ENCODE data around the gene CTSA. TPM values are rescaled to one million over a fixed set of nuclear protein-coding genes. Genes with fewer than 3 reads are reported as not detected.

CTSA gene
- total RNA-seq, 1 donor from 2014 or later = 55.3 TPM

DNA sequence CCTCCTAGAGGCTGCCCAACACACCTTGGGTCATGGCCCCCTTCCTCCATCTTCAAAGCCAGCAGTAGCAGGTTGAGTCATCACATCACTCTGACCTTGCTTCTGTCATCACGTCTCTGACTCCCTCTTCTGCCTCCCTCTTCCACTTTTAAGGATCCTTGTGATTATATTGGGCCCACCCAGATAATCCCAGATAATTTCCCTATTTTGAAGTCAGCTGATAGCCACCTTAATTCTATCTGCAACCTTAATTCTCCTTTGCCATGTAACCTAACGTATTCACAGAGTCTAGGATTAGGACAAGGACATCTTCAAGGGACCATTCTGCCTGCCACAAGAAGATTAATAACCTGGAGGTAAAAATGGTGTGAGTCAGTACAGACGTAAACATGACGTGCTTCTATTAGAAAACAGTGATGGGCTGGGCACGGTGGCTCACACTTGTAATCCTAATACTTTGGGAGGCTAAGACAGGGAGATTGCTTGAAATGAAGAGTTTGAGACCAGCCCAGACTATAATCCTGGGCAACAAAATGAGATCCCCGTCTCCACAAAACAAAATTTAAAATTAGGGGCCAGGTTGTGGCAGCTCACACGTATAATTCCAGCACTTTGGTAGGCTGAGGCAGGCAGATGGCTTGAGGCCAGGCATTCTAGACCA is 30.4 kb upstream of the CTSA start:
- no peaks in the 10 kb centered on the region for H3K9me3 Mint-ChIP-seq
- no peak for TF ChIP-seq CTCF (conservative IDR thresholded peaks at IDR 0.05)
- H3K27ac Mint-ChIP-seq (ENCODE audit: unreplicated experiment) = peak overlapping the region; percentile 36
- no peak for DNase-seq (ENCODE audit: low read depth, low spot score)
- H3K27me3 Mint-ChIP-seq (ENCODE audit: low read depth) = no peaks in the 10 kb centered on the region
- H3K36me3 Mint-ChIP-seq (ENCODE audit: low read depth) = no peaks in the 10 kb centered on the region
- no peak overlapping the region for H3K4me3 Mint-ChIP-seq
- peaks cover 25% of the 10 kb centered on the region for H3K4me1 Mint-ChIP-seq

DNA sequence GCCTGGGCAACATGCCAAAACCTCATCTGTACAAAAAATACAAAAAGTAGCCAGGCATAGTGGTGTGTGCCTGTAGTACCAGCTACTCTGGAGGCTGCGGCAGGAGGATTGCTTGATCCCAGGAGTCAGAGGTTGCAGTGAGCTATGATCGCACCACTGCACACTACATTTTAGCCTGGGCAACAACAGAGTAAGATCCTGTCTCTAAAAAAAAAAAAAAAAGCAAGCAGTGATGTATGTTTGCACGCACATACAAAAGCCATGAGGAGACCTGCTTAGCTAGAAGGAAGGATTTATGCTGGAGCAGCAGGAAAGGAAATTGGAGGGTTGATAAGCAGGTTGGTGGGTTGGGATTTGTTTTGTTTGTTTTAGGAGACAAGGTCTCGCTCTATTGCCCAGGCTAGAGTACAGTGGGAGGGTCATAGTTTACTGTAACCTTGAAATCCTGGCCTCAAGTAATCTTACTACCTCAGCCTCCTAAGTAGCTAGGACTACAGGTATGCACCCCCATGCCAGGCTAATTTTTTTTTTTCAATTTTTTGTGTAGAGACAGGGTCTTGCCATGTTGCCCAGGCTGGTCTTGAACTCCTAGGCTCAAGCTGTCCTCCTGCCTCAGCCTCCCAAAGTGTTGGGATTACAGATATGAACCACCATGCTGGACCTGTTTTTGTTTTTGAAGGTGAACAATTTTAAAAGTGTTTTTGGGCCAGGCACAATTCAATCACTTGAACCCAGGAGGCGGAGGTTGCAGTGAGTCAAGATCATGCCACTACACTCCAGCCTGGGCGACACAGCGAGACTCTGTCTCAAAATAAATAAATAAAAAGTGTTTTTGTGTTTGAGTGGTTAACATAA is 29.7 kb upstream of the CTSA start:
- TF ChIP-seq CTCF (conservative IDR thresholded peaks at IDR 0.05) = no peak
- H3K36me3 Mint-ChIP-seq (ENCODE audit: low read depth) = no peaks in the 10 kb centered on the region
- DNase-seq (ENCODE audit: low read depth, low spot score) = no peak
- no peaks in the 10 kb centered on the region for H3K27me3 Mint-ChIP-seq (ENCODE audit: low read depth)
- peaks cover 24% of the 10 kb centered on the region for H3K4me1 Mint-ChIP-seq
- H3K4me3 Mint-ChIP-seq = no peak overlapping the region
- H3K9me3 Mint-ChIP-seq = no peaks in the 10 kb centered on the region
- peak overlapping the region; percentile 36 for H3K27ac Mint-ChIP-seq (ENCODE audit: unreplicated experiment)

DNA sequence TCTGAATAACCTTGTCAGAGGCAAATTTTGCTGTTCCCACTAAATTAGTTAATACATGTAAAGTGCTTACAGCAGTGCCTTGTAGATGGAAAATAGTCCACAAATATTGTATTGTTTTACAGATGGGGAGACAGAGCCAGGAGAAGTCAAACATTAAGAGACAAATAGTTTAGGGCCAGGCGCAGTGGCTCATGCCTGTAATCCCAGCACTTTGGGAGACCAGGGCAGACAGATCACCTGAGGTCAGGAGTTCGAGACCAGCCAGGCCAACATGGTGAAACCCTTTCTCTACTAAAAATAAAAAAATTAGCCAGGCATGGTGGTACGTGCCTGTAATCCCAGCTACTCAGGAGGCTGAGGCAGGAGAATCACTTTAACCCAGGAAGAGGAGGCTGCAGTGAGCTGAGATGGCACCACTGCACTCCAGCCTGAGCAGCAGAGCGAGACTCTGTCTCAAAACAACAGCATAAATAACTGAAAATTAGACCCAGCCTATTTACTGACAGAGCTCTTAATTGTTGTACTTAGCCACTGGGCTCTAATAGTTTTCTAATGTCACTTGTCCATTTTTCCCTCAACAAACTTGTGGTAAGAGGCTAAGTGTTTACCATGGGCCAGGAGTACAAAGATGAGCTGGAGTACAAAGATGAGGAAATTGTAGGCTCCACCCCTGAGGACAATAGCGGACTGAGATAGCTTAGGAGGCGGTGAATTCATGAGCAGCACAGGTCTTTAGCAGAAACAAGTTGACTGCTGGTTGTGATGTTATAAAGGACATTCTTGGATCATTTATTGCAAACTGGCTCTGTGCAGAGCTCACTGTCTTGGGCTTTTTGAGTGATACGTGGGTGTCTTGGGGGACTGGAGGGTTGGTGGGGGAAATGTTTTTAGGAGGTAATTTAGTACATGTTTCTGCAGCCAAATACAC is 27.3 kb upstream of the CTSA start:
- Mint-ChIP-seq H3K9me3 (no peaks in the 10 kb centered on the region), H3K27me3 (ENCODE audit: low read depth) (no peaks in the 10 kb centered on the region), H3K4me3 (no peak overlapping the region), H3K4me1 (peaks cover 4% of the 10 kb centered on the region), H3K27ac (ENCODE audit: unreplicated experiment) (no peak overlapping the region), H3K36me3 (ENCODE audit: low read depth) (no peaks in the 10 kb centered on the region)
- no peak for DNase-seq (ENCODE audit: low read depth, low spot score)
- no peak for TF ChIP-seq CTCF (conservative IDR thresholded peaks at IDR 0.05)

GRCh38 chr20:45866454-45866853 is 24.7 kb upstream of the CTSA start:
- H3K9me3 Mint-ChIP-seq = no peaks in the 10 kb centered on the region
- no peak for DNase-seq (ENCODE audit: low read depth, low spot score)
- no peaks in the 10 kb centered on the region for H3K4me1 Mint-ChIP-seq
- H3K27ac Mint-ChIP-seq (ENCODE audit: unreplicated experiment) = no peak overlapping the region
- no peaks in the 10 kb centered on the region for H3K36me3 Mint-ChIP-seq (ENCODE audit: low read depth)
- no peak overlapping the region for H3K4me3 Mint-ChIP-seq
- TF ChIP-seq CTCF (conservative IDR thresholded peaks at IDR 0.05) = no peak
- H3K27me3 Mint-ChIP-seq (ENCODE audit: low read depth) = no peaks in the 10 kb centered on the region

- H3K9me3 Mint-ChIP-seq = no peaks in the 10 kb centered on the region
- no peak for TF ChIP-seq CTCF (conservative IDR thresholded peaks at IDR 0.05)
Measured at GRCh38 chr20:45867136-45867818, 23.9 kb upstream of the CTSA start.

More at GRCh38 chr20:45867136-45867818, 23.9 kb upstream of the CTSA start:
- Mint-ChIP-seq H3K27ac (ENCODE audit: unreplicated experiment) (no peak overlapping the region), H3K4me1 (no peaks in the 10 kb centered on the region), H3K36me3 (ENCODE audit: low read depth) (no peaks in the 10 kb centered on the region), H3K27me3 (ENCODE audit: low read depth) (no peaks in the 10 kb centered on the region), H3K4me3 (no peak overlapping the region)
- DNase-seq (ENCODE audit: low read depth, low spot score) = no peak

All from neural crest cell (in vitro differentiated cells).